Osteoblast (primary cell): ENCODE results near the gene KLHL17. TPM values are rescaled to one million over a fixed set of nuclear protein-coding genes. Genes with fewer than 3 reads are reported as not detected.

Experiments
- DNase-seq: peaks from one replicate; pipeline ENCODE4 v3.0.0; 2011; ENCODE audit warnings: low spot score, mixed read lengths; ENCODE audit not compliant: insufficient read length; ENCODE audit errors: missing footprints
- H2AFZ ChIP-seq: 2 replicates; pipeline ENCODE4 v1.6.0; 2011; ENCODE audit warnings: mild to moderate bottlenecking, low read length
- H3K27ac ChIP-seq: 2 replicates; pipeline ENCODE4 v1.5.1; 2011; ENCODE audit warnings: mild to moderate bottlenecking, low read depth, low read length, moderate library complexity
- H3K27me3 ChIP-seq: 2 replicates; pipeline ENCODE4 v1.6.0; 2012; ENCODE audit warnings: mild to moderate bottlenecking, control low read depth, inconsistent platforms, low read length, moderate library complexity; ENCODE audit not compliant: insufficient read depth
- H3K36me3 ChIP-seq: 2 replicates; pipeline ENCODE4 v1.5.1; 2011; ENCODE audit warnings: mild to moderate bottlenecking, low read length, control low read depth, moderate library complexity; ENCODE audit not compliant: insufficient read depth
- H3K4me1 ChIP-seq: 2 replicates; pipeline ENCODE4 v1.5.1; 2011; ENCODE audit warnings: mild to moderate bottlenecking, low read length, control low read depth, moderate library complexity; ENCODE audit not compliant: insufficient read depth
- H3K4me2 ChIP-seq: 2 replicates; pipeline ENCODE4 v1.6.0; 2011; ENCODE audit warnings: mild to moderate bottlenecking, low read length; ENCODE audit not compliant: insufficient read depth
- H3K4me3 ChIP-seq: fragments of 200-600 bp; sonication (generic); 3 replicates; pipeline ENCODE4 v1.5.1; 2012; ENCODE audit warnings: mild to moderate bottlenecking, low read length, inconsistent platforms; ENCODE audit not compliant: insufficient read depth
- H3K79me2 ChIP-seq: 2 replicates; pipeline ENCODE4 v1.6.0; 2012; ENCODE audit warnings: mild to moderate bottlenecking, low read length, control low read depth, inconsistent platforms; ENCODE audit not compliant: insufficient read depth
- H3K9me3 ChIP-seq: 2 replicates; pipeline ENCODE4 v1.5.1; 2011; ENCODE audit warnings: low read depth, low read length, control low read depth
- H4K20me1 ChIP-seq: 2 replicates; pipeline ENCODE4 v1.6.0; 2012; ENCODE audit warnings: mild to moderate bottlenecking, low read length, control low read depth; ENCODE audit not compliant: insufficient read depth
- CTCF ChIP-seq: IDR thresholded peaks from 2 replicates; pipeline ENCODE4 v1.5.1; 2011; ENCODE audit warnings: mild to moderate bottlenecking, low read depth, low read length, moderate library complexity; ENCODE audit errors: extremely low read depth
- total RNA-seq: library from RNA; depleted of rRNA; stranded (reverse); fragments of >200 nt; gene quantifications from 2 replicates; pipeline ENCODE4 v1.2.3, GENCODE V29; 2012

Gene KLHL17
- total RNA-seq, 1 donor, result 5.4 TPM

GRCh38 chr1:966135-966703, 5.8 kb downstream of the KLHL17 start, which contains the start of gene PLEKHN1:
TSS of gene PLEKHN1 (plus strand) at chr1:966482. CDS start at chr1:966532, 50 bp downstream.
- peak; percentile 98 for DNase-seq
- peak within 1 kb of the TSS; percentile 90 for H3K4me3 ChIP-seq
- no peaks in the 10 kb centered on the region for H3K79me2 ChIP-seq
- H3K4me2 ChIP-seq, result peak within 1 kb of the TSS; percentile 88
- H3K36me3 ChIP-seq, result peaks cover 10% of the 10 kb centered on the region
- peaks cover 10% of the 10 kb centered on the region for H3K4me1 ChIP-seq
- no peaks in the 10 kb centered on the region for H3K9me3 ChIP-seq
- H3K27ac ChIP-seq, result peak within 1 kb of the TSS; percentile 61
- no peaks in the 10 kb centered on the region for H3K27me3 ChIP-seq
- H4K20me1 ChIP-seq, result no peaks in the 10 kb centered on the region
- peak within 1 kb of the TSS; percentile 78 for H2AFZ ChIP-seq
- no peak for TF ChIP-seq CTCF

- DNase-seq, result peak; percentile 100
- Histone ChIP-seq H3K4me2 (peak overlapping the region; percentile 88), H4K20me1 (no peaks in the 10 kb centered on the region), H3K27me3 (no peaks in the 10 kb centered on the region), H3K4me3 (peak overlapping the region; percentile 90), H3K36me3 (peaks cover 10% of the 10 kb centered on the region), H3K4me1 (peaks cover 10% of the 10 kb centered on the region), H3K27ac (peak overlapping the region; percentile 61), H3K79me2 (no peaks in the 10 kb centered on the region), H2AFZ (peak overlapping the region; percentile 78), H3K9me3 (no peaks in the 10 kb centered on the region)
- TF ChIP-seq CTCF, result no peak
Observed at GRCh38 chr1:966704-967300, 6.4 kb downstream of the KLHL17 start.

- H3K9me3 ChIP-seq, result no peaks in the 10 kb centered on the region
- H3K4me3 ChIP-seq, result peak overlapping the region; percentile 90
- no peak overlapping the region for H2AFZ ChIP-seq
- peak overlapping the region; percentile 88 for H3K4me2 ChIP-seq
- no peaks in the 10 kb centered on the region for H3K79me2 ChIP-seq
- no peaks in the 10 kb centered on the region for H4K20me1 ChIP-seq
- no peak for DNase-seq
- no peak for TF ChIP-seq CTCF
- H3K4me1 ChIP-seq, result peaks cover 10% of the 10 kb centered on the region
- no peak overlapping the region for H3K27ac ChIP-seq
- no peaks in the 10 kb centered on the region for H3K27me3 ChIP-seq
- peaks cover 10% of the 10 kb centered on the region for H3K36me3 ChIP-seq
Observed at GRCh38 chr1:967466-968343, 7.3 kb downstream of the KLHL17 start.
